GM21737 (cell line): Measurements from ENCODE around the gene FHOD3.
"Not testable (repeated sequence)": the region's sequence is repeated elsewhere in the genome, so short reads cannot be mapped to it uniquely, and the experiment has no call there.

ENCODE experiments used
- ATAC-seq: cut with Tn5 transposase; IDR thresholded peaks from one replicate; pipeline ENCODE4 v1.9.1; 2021; ENCODE audit warnings: mild to moderate bottlenecking, moderate library complexity; ENCODE audit not compliant: unreplicated experiment

The FHOD3 gene

DNA sequence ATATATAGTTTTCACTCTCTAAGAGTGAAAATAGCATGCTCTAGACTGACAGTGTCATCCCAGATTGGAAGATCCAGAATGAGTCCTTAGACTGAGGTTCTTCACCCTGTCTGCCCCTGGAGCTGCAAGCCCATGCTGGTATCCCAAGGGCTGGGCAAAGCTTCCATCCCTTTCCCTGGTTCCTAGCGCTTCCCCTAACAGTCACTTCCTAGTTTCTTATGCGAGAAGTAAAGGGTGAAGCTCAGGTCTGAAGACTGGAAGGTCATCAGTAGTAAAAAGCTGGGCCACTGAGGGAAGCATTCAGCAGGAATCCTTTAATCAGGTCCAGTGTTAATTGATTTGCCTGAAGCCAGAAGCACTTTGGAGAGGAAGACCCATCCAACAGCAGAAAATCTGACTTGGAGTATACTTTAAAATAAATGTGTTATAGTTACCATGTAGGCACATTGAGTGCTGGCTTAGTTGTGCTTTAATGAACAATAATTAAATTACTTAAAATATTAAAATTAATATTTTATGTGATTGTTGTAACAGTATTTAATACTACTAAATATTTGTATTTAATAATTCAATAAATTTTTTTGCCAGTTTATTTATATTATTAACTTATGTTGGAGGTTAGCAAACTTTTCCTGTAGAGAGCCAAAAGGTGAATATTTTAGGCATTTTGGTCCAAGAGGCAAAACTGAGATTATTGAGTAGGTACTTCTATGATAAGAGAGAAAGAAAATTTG, 237.9 kb downstream of the FHOD3 start:
- no peak for ATAC-seq

DNA sequence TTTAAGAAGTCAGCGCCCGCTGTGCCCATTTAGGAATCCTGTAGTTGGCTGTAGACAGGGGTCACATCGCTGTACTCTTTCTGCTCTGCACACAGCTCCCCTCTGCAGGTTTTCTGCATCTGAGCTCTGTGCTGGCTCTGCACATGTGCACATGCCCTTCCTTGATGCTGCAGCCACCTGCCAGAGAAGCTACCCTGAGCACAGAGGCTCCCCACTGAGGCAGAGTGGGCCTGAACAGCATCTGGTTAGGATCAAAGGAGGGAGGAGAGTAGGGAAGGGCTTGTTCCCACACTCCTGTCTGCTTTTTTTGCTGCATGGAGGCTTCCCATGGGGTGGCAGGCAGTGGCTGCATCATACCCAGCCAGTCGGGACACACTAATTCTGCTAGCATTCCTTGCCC, 238.9 kb downstream of the FHOD3 start:
- ATAC-seq: no peak

DNA sequence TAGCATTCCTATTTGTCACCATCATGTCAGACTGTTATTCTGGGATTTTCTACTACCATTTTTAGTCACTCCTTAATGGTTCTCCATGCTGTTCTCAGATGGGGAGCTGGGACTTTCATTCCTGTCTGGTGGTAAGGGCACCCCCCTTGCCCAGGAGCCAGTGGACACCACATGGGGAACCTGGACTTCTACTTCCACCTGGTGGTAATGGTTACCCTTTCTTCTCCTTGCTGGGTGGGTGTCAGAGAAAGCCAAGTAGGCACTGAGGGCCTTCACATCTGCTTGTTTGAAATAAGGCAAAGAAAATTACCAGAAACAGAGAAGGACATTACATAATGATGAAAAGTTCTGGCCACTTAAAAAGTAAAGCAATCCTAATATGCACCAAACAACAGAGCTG, 239.8 kb downstream of the FHOD3 start:
- ATAC-seq: no peak

DNA sequence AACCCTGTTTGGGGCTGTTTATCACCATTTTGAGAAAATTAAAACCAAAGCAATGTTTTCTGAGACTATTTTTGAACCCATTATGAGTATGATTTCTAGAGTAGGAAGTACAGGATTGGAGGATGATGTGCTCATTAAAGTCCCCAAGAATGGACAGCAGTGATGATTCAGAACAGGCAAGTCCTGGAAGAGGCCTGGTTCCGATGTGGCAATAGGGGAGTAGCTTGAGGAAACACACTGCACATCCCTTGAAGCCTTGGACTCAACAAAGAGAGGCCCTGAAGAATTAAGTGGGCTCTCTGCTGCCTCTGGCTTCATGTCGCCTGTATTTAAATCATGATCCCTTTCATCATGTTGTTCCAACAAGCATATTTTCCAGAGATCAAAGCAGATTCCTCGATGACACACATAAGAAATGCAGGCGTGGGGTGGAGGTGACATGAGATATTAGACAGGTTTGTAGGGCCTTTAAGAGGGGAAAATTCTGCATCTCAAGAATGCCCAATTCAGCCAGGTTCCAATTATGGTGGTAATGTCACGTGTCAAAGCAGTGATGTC, 242.2 kb downstream of the FHOD3 start:
- no peak for ATAC-seq

DNA sequence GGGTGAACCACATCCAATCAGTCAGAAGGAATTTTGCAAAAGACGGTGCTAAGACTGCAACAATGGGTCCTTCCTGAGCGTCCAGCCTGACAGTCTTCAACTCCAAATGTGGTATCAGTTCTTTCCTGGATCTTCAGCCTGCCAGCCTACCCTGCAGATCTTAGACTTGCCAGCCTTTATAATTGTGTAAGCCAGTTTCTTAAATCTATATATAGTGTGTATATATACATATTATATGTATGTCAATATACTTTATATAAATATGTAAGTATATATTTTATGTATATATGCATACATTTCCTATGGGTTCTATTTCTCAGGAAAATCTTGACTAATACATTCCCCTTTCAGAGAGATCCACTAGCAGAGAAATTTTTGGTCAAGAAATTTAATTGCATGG, 245.5 kb downstream of the FHOD3 start:
- no peak for ATAC-seq

DNA sequence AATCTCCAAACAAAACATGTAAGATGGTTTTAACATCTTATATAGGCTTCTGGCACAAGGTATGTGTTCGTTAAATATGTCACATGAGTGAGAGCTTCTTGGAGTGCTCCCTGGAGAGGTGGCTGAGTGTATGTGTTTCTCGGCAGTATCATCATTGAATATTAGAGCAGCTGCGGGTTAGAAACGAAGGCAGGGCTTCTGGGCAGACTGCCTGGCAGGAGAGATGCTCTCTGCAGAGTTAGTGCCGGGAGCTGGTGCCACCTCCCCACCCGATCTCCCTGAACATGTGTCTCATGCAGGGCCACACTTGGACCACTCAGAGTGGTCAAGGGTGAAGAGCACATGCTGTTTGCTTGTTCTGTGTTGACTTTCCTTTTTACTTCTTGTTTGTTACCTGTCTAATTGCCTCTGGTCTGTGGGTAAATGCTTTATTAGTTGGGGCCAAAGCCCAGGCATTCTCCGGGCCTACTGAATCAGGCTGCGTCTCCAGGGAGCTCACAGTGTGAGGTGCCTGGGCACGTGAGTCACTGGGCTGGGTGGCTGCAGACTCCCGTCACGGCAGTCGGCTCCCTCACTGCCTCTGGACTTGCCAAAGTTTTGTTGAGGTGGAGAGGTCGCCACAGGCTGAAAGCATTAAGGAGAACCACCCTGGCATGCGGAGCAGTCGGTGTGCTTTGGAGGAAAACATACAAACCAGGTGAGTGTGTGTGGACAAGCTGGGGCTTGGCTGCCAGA, 246.6 kb downstream of the FHOD3 start:
- ATAC-seq: no peak

DNA sequence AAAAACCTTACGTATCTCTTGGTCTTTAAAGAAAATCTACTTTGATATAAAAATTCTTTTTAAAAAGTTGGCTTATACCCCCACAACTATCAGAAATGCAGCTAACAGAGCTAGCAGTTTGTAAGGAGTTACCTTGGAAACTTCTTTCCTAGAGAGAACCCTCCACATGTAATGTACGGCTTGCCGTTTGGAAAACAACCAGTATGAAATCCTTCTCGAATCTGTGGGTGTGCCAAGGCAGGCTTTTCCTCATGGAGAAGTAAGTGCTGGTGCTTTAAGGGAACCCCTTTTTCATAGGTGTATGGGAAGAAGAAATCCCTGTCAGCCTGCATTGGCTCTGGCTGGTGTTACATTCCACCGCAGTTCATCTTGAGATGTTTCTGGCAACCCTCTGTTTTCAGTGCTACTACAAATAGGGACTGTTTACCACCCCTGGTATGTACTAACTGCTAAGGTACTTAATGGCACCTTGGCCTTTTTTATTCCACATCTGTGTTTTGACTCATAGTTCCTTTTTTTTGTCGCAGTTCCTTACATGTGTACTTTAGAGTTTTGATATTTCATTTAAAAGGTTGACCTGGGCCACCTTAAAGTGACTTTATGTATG, 248.4 kb downstream of the FHOD3 start:
- ATAC-seq: no peak

DNA sequence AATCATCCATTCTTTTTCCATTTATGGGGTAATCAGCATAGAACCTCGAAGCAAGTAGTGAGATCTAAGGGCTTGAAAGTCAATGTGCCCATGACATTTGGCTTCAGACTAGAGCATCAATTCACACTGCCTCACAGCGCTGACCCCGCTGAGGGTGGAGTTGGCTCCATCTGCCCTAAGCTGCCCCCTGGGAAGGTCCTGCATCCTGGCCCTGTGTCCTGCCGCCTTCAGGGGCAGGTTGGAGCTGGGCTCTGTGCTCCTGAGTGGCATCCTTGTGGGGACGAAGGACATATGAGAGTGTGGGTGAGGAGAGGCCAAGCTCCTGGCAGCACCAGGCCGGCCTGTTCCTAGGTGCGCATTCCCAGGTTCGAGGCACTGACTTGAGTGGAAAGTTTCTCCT, 249.4 kb downstream of the FHOD3 start:
- ATAC-seq: no peak

DNA sequence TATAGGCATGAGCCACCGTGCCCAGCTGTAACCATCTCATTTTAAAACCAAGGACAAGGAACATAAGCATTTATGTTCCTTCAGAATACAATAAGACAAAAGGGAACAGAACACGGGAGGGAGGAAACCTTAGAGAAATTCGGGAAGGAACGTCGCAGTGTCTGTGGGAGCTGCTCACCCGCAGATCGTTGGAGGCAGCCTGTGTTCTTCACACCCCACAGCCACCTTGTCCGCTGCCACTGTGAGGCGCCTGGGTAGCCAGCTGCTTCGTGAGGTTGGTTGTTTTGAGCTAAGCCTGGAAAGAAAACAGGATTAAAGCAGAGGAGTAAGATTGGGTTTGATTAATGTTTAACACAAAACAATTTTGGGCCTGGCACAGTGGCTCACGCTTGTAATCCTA, 250.0 kb downstream of the FHOD3 start:
- ATAC-seq: no peak

DNA sequence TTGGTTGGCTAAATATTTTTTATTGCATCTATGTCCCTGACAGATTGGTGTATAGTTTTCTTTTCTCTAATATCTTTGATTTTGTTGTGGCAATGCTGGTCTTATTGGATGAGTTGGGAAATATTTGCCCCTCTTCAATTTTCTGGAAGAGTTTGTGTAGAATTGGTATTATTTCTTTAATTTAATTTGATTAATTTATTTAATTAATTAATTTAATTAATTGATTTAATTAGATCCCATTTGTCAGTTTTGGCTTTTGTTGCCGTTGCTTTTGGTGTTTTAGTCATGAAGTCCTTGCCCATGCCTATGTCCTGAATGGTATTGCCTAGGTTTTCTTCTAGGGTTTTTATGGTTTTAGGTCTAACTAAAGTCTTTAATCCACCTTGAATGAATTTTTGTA, 253.8 kb downstream of the FHOD3 start:
- not testable (repeated sequence) for ATAC-seq

DNA sequence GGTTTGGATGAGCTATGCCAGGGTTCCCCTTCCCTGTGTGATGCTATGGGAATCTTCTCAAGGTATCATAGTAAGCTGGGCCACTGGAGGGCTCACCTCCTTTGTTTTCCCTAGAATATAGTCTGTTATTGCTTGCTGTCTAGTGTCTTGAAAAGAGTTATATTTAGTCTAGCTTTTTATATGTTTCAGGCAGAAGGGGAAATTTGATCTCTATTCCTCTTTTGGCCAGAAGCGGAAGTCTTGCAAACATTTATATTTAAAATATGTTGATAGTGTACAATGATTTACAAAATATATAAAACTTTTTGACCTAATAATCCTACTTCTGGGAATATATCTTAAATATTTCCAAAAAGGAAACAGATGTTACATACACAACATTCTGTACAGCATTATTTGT, 260.7 kb downstream of the FHOD3 start:
- no peak for ATAC-seq

DNA sequence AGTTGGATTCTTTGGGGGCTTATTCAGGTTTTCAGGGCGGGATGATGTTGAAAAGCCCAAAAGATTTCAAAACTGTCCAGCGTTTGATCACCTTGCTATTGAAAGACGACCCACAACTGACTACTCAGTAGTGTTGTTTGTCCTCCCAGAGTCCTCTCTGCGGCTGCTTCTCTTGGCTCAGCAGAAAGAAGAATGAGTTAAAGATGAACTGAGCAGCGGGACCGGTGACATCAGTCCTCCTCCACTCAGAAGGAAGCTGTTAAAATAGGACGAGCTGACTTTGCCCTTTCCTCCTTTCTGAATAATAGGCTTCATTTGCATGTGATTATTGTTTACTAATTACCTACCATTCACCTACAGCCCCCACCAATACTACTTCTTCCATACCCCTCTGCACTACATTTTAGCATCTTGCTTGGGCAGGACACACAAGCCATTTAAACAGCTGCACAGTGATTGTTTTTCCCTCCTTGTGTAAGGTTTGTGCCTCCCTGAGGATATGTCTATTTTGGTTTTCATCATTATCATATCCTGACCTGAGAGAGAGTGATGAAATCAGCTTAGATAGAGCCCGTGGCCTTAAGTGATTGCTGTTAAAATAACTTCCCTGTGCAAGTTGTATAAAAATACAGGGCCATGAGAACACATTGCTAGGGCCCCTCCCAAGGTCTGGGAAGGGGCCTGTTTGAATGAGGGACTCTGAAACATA, 261.8 kb downstream of the FHOD3 start:
- ATAC-seq: no peak

DNA sequence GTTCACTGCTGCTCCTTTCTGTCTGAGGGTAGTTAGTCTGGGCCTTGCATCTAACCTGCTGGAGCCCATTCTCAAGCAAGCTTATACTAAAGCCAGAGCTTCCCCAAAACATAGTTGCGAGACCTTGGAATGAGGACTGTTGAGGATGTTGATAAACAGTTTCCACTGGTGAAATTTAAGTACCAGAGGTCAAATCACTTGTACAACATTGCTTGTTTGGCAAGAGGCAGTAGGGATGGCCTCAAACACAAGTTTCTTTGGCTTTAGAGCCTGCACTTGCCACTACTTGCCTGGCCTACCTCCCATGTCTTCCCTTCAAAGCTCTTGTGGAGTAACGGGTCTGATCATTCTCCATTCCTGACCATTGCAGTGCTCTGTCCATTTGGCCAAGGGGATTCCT, 262.7 kb downstream of the FHOD3 start:
- ATAC-seq: no peak

DNA sequence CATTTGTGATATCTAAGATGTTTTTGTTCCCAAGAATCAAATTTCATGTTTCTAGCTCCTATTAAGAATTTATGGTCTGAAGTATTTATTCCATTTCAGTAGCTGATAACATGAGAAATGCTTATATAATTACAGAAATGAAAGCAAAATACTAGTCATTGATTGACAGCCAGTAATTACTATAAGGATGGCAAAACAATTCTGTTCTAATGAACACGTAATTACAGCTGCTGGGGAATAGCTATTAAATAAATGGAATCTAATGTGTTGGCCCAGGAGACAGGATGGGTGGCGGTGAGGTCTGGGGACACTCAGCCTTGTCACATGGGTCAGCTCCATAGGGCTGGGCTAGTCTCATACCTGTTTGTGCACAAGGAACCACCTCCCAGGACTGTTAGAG, 263.5 kb downstream of the FHOD3 start:
- ATAC-seq: no peak

DNA sequence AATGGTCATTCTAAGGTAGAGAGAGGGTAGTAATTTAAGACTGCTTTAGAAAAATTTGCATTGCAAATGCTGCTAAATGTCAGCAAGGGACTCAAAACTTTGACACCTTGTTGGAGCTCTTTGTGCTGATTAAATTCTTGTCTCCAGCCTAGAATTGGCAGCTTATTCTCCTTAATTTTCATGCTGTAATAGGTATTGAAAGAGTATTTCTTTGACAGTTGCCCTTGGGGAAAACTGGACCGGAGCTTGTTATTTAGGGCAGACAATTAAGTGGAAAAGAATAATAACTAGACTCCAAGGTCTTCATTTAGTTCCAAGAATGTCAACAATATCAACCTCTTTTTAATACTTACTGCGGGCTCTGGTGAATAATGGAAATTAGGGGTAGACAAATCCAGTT, 267.3 kb downstream of the FHOD3 start:
- ATAC-seq: no peak

DNA sequence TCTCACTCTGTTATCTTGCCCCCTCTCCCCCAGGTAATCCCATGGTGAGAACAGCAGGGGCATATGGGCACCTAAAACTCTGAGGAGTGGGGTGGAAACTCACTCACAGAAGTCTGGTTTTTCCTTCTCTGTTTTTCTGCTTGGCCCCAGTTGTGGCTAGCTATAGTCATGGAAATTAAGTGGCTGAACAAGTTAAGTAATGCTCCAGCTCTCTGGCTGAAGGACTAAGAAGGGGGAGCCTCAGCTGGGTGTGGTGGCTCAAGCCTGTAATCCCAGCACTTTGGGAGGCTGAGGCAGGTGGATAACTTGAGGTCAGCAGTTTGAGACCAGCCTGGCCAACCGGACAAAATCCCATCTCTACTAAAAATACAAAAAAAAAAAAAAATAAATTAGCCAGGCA, 270.3 kb downstream of the FHOD3 start:
- no peak for ATAC-seq

DNA sequence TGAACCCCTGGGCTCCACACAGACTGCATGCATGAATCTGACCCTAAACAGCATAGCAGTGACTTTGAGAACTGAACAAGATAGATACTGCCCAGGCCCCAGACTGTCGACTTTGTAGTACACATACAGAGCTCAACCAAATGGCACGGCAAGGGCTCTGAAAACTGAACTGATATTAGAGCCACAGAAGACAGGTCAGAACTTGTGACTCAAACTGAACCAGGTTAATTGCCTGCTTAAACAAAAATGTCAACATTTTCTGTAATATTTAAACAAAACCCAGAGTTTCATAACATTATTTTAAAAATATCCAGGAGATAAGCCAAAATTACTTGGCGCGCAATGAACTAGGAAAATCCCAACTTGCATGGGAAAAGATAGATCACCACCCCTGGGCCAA, 271.0 kb downstream of the FHOD3 start:
- no peak for ATAC-seq

DNA sequence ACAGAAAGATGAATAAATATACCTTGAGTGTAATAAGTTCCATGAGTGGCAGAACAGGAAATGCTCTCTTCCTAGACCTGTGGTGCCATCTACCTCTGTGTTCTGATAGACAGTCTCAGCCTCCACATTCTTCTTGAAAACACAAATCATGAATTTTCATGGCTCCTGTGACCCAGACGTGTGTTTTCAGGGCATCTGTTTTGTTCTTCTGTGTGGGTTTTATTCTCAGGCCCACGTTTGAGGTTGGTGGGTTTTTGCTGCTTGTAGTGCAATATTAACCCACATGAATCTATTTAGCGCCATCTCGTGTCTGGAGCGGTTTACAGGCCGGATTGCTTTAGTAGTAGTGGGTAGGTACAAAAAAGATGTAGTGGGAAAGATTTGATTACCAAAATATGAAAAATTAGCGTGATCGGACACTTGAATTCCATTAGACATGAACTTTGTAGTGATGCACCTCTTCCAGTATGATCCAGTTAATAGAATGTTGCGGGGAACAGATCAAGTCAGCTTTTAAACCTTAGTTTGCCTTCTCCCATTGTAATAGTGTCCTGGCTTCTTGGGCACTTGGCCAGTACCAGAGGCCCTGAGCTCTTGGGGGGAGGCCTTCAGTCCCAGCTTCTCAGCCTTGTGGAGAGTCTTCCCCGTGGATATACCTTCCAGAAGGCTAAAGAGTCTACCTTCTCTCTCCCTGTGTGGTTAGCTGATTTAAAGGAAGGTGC, 274.8 kb downstream of the FHOD3 start:
- ATAC-seq: no peak

DNA sequence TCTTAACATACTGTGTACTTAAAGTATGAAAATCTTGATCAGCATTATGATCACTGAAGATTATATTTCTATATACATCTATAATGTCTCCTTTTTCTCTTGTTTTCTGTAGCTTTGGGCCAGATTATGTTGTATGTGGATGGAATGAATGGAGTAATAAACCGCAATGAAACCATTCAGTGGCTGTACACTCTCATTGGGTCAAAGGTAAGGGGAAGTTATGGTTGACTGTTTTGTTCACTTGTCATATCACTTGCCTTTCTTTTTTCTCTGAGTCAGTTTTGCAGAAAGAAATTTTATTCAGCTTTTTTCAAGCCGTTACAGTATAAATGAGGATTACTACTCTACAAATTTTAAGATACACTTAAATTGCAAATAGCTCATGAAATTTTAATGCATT, 278.8 kb downstream of the FHOD3 start:
- no peak for ATAC-seq

DNA sequence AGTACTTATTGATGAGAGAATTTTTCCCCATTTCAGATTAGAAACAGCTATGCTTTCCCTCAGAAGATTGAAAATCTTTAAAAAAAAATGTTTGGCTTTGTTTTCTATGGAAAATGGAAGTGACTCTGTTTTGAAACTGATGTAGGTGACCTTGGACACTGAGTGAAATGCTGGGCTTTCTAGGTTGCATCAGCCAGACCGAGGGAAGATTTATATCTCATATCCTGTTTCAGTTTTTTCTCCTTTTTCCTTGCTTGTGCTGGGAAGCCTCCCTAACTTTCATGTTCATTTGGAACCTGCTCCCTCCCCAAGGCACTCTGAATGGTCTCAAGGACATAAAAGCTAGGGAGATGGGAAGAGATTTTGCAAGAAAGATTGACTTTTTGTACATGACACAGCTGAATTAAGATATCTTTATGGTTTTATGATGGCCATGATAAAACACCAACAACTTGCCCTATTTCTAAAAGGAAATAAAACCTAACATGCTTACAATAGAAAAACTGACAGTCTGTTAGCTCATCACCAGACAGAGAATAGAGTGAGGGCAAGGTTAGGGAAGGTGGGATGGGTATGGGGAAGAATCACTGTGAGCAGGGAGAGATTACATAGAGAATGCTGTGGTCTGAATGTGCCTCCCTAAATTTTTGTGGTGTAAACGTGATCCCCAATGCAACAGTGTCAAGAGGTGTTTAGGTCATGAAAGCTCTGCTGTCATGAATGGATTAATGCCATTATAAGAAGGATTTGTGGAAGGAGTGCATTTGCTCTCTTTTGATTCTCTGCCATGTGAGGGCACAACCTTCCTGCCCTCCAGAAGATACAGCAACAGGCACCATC, 281.6 kb downstream of the FHOD3 start:
- no peak for ATAC-seq
